HG03095 (cell line): ENCODE data around the gene GMCL2.
A peak's percentile ranks its signal among the peaks of the same experiment; 100 is the strongest.
"Not testable (repeated sequence)": the region's sequence is repeated elsewhere in the genome, so short reads cannot be mapped to it uniquely, and the experiment has no call there.

Source experiments
- ATAC-seq: cut with Tn5 transposase; IDR thresholded peaks from one replicate; pipeline ENCODE4 v1.9.1; 2021; ENCODE audit warnings: moderate library complexity; ENCODE audit not compliant: unreplicated experiment

The GMCL2 gene, protein sequence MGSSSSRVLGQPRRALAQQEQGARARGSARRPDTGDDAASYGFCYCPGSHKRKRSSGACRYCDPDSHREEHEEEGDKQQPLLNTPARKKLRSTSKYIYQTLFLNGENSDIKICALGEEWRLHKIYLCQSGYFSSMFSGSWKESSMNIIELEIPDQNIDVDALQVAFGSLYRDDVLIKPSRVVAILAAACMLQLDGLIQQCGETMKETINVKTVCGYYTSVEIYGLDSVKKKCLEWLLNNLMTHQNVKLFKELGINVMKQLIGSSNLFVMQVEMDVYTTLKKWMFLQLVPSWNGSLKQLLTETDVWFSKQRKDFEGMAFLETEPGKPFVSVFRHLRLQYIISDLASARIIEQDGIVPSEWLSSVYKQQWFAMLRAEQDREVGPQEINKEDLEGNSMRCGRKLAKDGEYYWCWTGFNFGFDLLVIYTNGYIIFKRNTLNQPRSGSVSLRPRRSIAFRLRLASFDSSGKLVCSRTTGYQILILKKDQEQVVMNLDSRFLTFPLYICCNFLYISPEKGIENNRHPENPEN

DNA sequence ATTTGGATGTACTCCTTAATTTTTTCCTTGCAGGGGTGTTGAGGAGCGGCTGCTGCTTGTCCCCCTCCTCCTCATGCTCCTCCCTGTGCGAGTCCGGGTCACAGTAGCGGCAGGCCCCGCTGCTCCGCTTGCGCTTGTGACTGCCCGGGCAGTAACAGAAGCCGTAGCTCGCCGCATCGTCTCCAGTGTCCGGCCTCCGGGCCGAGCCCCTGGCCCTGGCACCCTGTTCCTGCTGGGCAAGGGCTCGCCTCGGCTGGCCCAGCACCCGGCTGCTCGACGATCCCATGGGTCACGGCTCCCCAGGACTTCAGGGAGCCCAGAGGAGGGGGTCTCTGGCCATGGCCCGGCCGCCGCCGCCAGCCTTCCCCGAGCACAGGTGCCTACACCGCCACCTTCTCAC lies at the start of gene GMCL2:
GMCL2 (minus strand) TSS at position 358 of the 400 bp plus-strand sequence; CDS start at position 286, 72 bp downstream.
- no peak for ATAC-seq

DNA sequence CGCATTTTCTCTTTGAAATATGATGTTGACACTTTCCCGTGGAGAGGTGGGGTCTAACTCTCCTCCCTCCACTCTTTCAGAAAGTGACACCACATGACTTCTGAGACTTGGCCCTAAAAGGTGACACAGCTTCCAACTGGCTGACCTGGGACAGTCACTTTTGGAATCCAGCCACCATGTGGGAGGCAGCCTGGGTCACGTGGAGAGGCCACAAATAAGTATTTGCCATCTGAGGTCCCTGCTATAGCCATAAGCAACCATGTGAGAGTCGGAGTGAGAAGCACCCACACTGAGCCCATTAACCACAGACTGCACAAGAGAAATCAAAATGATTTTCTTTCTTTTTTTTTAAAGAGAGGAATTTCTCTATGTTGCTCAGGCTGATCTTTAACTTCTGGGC lies 49.5 kb upstream of the GMCL2 start:
- no peak for ATAC-seq

DNA sequence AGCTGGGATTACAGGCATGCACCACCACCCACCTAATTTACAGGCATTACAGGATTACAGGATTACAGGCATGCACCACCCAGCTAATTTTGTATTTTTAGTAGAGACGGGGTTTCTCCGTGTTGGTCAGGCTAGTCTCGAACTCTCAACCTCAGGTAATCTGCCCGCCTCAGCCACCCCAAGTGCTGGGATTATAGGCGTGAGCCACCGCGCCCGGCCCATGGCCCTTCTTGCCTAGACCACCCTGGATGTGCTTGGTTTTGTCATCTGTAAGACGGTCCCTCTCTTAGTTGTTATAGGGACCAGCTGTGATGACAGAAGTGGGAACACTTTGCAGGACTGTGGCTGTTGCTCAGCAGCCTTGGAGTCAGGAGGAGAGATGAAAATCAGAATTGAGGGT lies 49.0 kb upstream of the GMCL2 start:
- no peak for ATAC-seq

DNA sequence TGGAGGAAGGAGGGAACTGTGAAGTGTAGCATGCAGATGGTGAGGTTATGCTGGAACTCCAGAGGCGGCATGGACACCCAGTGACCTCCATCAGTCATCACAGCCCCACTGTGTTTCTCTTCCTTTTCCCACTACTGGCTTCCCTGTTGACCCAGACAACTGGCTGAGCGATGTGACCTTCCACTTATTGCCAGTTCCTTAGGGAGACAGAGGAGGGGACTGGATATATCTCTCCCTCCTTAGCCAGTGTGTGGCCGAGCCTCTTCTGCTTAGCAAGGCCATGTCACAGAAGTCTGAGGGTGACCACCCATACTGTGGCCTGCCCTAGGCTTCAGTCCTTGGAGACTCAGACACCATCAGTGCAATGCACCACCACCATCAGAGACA lies 48.4 kb upstream of the GMCL2 start:
- ATAC-seq = no peak

DNA sequence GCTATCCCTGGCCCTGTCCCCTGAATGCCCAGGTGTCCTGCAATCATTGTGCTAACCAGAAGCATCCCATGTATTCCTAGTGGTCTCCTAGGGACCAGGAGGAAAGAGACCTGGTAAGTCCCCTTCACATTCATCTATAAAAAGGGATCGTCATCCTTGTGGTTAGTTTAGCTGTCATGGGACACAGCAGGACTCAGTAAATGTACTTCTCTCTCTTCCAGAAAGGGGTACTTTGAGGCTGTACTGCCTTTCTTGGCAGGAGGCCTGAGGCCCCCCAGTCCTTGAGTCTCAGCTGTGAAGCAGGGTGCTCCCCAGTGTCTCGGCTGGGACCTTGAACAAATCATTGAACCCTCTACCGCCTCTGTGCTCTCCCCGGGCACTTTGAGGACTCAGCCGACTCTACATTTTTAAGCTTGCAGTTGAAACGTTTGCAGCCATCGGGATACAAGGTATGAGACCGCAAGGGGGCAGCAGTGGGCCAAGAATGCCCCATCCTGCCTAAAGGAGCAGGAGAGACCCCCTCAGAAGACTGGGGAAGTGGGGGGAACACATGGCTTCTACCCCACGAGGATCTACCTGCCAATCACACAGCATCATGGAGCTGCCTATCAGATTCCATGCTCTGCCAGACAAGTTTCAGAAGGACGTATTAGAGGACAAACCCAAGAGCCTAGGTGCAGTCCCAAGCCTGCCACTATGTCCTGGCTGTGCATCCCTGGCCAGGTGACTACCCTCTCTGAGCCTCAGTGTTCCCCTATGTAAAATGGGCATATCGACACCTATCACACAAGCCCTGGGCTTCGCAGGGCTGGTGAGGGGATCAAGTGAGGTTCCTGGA lies 47.8 kb upstream of the GMCL2 start:
- no peak for ATAC-seq

DNA sequence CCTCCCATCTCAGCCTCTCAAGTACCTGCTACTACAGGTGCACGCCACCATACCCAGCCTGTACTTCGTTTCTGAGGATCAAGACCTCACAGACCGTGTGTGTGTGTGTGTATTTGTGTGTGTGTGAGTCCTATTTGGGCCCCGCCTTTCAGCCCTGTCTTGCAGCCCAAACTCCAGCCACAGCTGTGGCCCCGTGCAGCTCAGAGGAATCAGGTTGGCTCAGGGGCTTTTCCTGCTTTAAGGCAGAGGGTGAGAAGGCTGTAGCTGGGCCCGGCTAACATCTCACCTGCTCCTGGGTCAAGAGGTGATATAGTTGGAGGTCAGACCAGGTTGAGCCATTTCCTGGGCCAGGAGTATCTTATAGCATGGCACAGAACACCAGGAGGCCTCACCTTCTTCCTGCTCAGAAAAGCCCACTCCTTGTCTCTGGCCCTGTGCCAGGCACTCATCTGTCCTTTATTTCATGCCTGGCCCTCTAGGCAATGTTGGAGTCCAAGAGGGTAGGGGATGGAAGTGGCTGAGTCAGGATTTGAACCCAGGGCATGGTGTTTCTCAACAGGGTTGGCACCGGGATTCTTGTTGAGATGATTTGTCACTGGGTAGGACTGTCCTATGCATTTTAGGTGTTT lies 47.1 kb upstream of the GMCL2 start:
- ATAC-seq = no peak

DNA sequence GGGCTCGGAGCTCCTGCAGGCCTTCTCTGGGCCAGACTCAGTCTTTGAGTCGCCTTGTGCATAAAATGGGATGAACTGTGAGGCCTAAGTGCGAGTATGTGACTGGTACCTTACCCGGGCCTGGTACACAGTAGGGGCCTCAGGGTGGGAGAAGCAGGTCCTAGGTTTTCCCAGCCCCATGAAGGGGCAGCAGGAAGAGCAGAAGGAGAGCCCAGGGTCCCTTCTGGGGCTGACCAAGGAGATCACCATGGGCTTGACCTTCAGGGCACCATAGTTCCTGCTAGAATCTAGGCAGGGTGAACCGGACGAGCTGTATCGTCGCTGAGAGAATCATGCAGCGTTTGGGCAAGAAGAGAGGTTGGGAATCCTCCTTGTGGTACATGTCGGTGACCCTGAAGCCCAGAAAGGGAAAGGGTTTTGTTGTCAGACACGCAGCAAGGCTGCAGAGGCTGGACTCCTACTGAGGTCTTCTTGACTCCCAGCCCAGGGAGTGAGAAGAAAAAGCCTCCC lies 45.8 kb upstream of the GMCL2 start:
- peak; percentile 23 for ATAC-seq

DNA sequence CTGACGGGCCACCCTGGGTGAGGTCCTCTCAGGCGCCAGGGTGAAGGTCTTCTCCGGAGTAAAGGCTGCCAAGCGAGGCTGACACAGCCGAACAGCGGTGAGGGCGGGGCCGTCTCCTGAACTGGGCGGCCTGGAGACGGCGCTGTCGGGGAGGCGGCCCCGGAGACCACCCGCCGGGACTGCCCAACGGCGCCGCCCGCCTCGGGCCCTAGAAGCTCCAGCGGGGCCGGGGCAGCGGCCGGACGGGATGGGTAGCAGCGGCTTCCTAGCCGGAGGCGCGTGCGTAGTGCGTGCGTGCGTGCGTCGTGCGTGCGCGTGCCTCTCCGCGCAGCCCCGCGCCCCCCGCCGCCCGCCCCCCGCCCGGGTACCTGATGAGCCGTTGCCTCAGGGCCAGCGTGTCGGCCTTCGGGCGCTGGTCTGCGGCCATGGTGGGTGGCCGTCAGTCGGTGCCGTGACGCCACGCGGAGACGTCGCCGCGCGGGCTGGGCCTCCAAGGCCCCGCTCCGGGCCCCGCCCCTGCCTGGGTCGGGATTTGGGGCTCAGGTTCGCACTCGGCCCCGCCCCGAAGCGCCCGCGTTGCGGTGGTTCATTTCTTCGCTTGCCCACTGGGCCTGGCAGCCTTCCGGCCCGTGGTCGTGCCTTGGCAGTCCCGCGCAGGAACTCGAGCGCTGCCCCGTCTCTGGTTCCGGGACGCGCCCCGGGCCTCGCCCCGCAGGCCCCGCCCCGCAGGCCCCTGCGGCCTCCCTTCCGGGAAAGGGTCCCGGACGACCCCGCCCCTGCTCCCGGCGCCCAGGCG lies 45.2 kb upstream of the GMCL2 start, which contains the start of gene PHYKPL:
PHYKPL (minus strand) TSS at position 679 of the 796 bp plus-strand sequence; CDS start at position 427, 252 bp downstream.
- ATAC-seq = peak; percentile 56

DNA sequence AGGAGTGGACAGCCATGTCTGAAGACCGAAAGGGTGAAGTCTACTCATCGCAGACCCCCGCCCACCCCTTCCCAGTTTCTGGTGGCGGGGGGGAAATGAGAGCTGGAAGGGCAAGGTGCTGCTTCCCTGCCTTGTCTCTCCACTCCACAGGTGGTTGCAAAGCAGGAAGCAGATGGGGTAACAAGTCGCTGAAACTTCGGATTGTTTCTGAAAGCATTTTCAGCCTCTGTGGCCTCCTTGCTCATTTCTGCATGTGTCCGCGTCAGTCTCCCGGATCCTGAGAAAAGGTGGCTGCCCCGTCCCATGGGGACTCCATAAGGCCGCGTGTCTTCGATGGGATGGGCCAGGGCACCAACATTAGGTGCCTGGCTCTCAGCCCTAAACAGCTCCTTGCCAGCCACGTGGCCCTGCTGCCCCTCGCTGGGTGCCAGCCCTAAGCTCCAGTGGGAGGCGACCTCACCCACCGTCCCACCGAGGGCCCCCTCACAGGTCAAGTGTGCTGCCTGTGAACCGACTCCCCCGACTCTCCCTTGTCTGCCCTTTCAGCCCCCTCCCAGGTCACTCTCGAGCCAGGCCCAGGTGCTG lies 44.5 kb upstream of the GMCL2 start:
- no peak for ATAC-seq

DNA sequence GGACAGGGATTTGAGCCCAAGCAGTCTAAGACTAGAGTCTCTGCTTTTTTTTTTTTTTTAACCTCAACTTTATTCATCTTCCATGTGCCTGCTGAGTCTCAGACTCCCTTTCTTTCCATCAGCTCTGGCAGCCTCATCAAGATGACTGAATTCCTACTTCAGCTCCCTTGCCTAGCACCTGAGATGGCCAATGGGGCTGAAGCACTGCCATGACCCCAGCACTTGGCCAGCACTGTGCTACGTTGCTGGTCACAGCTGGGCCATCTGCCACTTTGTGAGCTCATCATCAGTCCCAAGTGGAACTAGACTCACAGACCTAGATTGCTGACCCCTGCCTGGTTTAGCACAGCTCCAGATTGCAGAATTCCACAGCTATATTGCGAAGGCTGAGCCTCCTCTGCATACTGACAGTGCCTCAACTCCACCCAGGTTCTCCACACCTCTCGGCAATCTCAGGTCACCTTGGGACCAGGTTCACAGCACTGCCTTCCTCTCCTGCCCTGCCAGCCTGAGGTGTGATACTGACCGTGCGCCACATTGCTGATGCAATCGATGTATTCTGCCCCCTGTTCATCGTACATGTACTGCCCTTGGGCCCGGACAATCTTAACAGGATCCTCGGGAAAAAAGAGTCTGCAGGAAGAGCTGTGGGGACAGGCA lies 43.8 kb upstream of the GMCL2 start:
- no peak for ATAC-seq

DNA sequence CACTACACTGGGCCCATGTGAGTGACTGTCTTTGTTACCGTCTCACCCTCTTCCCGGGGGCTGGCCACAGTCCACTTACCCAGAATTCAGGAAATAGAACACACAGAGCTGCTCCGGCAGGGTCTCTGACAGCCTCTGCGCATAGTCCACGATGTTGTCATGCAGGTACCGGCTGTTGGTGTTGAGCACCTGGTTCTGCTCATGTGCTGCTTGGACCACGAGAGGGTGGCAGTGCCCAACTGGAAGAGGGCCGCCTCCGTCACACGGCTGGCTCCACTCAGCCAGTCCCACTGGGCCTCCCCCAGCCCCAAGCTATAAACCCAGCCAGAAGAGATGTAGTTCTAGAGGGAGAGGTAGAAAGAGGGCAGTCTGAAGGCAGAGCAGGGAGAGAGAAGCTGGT lies 42.7 kb upstream of the GMCL2 start:
- no peak for ATAC-seq

DNA sequence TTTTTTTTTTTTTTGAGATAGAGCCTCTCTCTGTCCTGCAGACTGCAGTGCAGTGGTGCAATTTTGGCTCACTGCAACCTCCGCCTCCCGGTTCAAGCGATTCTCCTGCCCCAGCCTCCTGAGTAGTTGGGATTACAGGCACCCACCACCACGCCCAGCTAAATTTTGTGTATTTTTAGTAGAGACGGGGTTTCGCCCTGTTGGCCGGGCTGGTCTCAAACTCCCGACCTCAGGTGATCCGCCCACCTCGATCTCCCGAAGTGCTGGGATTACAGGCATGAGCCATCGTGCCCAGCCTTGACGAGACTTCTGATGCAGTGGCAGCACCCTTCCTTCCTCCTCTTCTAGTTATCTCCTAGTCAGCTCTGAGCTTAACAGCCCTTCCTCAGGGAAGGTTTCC lies 41.9 kb upstream of the GMCL2 start:
- ATAC-seq = not testable (repeated sequence)

DNA sequence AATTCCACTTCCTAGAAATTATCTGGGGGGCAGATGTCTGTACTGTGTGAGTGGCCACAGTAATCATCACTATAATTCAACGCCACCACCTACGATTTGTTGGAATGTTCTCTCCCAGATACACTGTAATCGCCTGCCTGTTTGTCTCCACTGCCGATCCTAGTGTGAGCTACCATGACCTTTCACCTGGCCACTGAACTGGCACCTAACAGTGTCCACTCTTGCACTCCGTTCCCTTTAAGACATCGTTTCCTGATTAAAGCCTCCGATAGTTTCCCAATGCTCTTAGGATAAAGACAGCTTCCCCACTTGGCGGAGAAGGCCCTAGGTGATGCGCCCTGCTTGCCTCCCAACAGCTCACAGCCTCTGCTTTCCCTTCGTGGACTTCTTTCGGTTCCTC lies 41.4 kb upstream of the GMCL2 start:
- ATAC-seq = no peak

DNA sequence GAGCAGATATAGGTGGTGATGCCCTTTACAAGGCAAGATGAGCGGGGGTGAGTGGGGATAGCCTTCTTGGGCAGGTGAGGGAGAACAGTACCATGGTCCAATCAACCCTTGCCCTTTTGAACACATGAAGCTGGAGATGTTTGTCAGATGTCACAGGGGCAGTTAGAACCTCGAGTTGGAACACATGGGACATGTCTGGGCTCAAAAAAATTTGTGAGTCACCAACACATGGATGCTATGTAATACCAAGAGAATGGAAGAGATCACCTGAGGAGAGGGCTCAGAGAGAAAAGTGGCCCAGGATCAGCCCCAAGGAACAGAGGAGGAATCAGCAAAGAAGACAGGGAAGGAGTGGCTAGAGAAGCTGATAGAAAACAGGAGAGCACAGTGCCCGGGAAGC lies 40.8 kb upstream of the GMCL2 start:
- ATAC-seq = no peak

DNA sequence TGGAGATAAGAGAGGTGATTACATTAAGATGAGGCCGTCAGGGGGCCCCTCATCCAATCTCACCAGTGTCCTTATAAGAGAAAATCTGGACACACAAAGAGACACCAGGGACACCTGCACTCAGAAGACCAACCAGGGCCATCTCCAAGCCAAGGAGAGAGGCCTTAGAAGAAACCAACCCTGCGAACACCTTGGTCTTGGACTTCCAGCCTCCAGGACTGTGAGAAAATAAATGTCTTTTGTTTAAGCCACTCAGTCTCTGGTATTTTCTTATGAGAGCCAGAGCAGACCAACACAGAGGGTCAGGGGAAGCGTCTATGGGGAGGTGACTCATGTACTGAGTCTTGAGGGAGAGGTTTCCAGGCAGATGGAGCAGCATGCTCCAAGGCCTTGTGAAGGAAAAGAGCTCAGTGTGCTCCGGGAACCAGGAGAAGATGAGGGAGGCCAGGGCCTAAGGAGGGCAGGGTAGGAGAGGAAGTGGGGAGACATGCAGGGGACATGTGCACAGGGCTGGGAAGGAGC lies 40.0 kb upstream of the GMCL2 start:
- no peak for ATAC-seq

DNA sequence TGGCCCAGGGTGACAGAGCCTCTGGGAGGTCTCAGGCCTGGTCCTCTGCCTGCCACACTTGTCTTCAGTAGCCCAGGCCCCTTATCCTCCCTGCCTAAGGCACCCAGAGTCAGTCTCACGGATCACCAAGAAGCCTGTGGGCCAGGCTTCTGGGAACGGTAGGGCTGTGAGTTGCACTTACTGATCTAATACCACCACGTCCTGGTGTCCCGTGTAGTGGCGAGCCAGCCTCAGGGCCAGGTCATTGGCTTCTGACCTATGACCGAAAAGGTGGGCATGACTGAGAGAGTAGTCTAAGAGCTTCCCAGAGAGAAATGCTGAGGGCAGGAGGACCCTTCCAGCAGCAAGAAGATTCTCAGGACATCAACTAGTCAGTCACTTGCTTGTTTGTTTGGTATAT lies 38.0 kb upstream of the GMCL2 start:
- ATAC-seq = no peak

DNA sequence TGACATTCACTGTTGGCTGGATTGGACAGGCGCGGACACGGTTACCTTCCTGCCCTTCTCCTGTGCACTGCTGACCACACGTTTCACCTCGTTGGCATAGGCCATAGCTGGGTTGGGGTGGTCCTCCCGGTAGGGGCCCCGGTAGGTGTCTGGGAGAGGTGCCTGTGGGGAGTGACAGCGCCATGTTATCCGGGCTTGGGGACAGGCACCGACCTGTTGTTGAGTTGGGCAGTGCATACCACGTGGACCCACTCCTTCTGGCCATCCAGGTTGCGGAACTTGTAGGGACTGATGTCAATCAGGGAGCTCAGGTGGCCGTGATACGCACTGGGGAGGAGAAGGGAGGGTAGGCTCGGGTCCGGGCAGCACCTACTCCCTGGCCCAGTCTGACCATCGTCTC lies 37.2 kb upstream of the GMCL2 start:
- no peak for ATAC-seq

DNA sequence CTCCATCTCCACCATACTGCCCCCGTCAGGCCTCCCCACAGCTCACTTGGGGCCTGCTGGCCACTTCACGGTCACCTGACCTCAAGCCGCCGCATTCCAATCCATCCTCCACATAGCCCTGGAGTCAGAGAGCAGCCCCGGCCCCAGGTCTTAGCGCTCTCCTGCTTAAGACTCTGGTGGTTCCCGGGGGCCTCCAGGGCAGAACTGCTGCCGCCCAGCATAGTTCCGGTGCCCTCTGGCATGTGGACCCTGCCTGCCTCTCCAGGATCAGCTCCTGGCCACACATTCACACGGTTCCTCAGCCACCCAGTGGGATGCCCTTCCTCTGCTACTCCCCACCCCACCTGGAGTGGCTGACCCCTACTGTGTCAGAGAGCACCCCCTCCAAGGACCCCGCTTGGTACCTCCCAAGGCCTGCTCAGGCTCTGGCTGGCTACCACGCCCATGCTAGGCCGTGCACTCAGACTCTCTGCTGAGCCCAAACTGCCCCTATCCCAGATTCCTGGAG lies 36.7 kb upstream of the GMCL2 start:
- no peak for ATAC-seq

DNA sequence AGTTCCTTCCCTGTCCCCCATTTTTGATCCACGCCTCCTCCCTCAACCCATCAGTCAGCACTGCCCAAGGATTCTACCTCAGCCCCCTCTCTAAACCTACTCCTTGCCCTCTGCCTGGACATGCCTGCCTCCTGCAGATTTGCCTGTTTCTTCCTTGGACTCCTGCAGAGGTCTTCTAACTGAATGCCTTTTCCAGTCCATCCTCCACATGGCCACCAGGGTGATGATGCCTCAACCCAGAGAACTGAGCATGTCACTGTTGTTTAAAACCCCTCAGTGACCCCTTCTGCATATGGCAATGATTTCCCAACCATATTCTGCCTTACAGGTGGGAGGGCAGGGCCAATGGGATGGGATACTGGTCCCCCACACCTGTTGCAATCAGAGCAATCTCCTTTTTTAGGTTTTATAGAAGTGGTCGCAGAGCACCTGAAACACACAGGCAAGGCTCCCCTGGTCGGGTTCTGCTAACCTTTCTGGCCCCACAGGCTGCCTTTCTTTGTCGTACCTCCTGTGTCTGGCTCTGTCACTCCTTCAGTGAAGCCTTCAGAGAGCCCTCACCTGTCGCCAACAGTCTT lies 36.1 kb upstream of the GMCL2 start:
- no peak for ATAC-seq
